ENCODE results near the gene LAIR1.
"Not testable (repeated sequence)": the region's sequence is repeated elsewhere in the genome, so short reads cannot be mapped to it uniquely, and the experiment has no call there.

Gene LAIR1

DNA sequence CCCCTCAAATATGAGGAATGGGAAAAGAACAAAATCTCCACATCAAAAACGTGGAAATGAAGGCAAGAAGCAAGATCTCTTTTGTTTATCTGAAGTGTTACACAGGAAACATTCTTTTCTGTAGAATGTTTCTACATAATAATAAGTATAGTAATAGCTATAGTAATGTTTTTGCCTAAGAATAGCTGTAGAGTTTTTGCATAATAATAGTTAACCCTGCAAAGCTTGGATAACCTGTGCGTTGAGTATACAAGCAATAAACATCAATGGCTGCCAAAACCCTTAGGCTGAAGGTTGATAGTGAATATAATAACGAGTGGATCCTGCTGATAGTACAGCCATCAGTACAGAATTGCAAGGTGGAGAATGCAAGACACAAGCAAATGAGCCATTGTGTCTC, 40.7 kb downstream of the LAIR1 start:
- H3K4me3 ChIP-seq = no peak overlapping the region
- H3K9ac ChIP-seq = no peak overlapping the region
- TF ChIP-seq Cebpa-rat (IDR thresholded peaks at IDR 0.05) = no peak
- H3K4me1 ChIP-seq = peaks cover 37% of the 10 kb centered on the region
- peaks cover 33% of the 10 kb centered on the region for H3K9me3 ChIP-seq
- no peak overlapping the region for H3K4me2 ChIP-seq
- H3K27ac ChIP-seq = no peak overlapping the region
- H4K20me1 ChIP-seq = no peaks in the 10 kb centered on the region
- H3K36me3 ChIP-seq = no peaks in the 10 kb centered on the region
- no peaks in the 10 kb centered on the region for H3K27me3 ChIP-seq

DNA sequence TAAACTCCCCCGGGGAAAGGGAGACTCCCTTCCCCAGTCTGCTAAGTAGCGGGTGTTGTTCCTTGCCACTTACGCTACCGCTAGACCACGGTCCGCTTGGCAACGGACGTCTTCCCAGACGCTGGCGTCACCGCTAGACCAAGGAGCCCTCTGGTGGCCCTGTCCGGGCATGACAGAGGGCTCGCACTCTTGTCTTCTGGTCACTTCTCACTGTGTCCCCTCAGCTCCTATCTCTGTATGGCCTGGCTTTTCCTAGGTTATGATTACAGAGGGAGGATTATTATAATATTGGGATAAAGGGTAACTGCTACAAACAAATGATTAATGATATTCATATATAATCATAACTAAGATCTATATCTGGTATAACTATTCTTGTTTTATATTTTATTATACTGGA, 41.8 kb downstream of the LAIR1 start:
- H3K4me2 ChIP-seq, H3K9ac ChIP-seq, H3K27ac ChIP-seq, H3K36me3 ChIP-seq, H3K4me3 ChIP-seq, H4K20me1 ChIP-seq, H3K27me3 ChIP-seq: not testable (repeated sequence)
- Histone ChIP-seq H3K9me3 (peaks cover 21% of the 10 kb centered on the region), H3K4me1 (peaks cover 34% of the 10 kb centered on the region)

DNA sequence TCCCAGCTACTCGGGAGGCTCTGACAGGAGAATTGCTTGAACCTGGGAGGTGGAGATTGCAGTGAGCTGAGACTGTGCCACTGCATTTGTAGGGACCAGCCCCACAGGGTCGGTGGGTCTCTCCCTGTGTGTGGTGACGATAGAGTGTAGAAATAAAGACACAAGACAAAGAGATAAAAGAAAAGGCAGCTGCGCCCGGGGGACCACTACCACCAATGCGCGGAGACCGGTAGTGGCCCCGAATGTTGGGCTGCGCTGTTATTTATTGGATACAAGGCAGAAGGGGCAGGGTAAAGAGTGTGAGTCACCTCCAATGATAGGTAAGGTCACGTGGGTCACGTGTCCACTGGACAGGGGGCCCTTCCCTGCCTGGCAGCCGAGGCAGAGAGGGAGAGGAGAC, 42.4 kb downstream of the LAIR1 start:
- not testable (repeated sequence) for H3K27ac ChIP-seq, H3K4me2 ChIP-seq, H3K36me3 ChIP-seq, H3K9ac ChIP-seq, H4K20me1 ChIP-seq, H3K27me3 ChIP-seq, H3K4me3 ChIP-seq
- peaks cover 31% of the 10 kb centered on the region for H3K4me1 ChIP-seq
- peaks cover 18% of the 10 kb centered on the region for H3K9me3 ChIP-seq

DNA sequence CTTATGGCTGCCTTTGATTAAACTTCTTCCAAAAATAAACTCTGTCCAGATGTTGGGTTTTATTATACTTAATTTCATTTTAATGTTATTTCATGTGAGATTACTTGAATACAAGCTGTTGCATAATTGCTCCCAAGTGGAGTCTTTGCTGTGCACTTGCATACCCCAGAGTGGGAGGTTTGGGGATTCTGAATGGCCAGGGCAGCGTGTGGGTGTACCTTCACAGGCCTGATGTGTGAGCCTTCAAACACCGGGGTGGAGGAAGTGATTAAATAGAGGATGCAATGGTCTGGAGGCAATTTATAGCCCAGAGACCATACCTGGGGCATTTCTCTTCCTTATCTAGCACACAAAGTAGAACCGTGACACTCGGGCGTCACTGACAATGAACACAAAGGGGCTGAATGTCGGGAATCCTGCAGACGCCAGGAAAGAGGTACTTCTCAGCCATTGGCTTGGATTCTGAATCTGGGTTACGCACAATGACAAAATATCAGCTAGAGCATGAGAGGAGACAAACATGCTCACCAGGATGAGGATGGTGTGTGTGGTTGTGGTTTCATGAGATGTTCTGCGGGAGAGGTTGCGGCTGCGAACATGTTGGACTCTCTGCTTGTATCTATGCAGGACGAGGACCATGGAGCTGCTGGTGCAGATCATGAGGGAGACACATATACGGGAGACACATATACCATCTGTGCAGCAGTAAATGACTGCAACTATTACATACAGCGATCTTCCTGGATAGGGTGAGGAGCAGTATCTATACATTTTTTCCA, 44.6 kb downstream of the LAIR1 start:
- H3K4me2 ChIP-seq = no peak overlapping the region
- no peak overlapping the region for H3K4me3 ChIP-seq
- H3K27me3 ChIP-seq = no peaks in the 10 kb centered on the region
- H4K20me1 ChIP-seq = no peaks in the 10 kb centered on the region
- H3K27ac ChIP-seq = no peak overlapping the region
- peaks cover 16% of the 10 kb centered on the region for H3K9me3 ChIP-seq
- H3K9ac ChIP-seq = no peak overlapping the region
- TF ChIP-seq Cebpa-rat (IDR thresholded peaks at IDR 0.05) = no peak
- no peaks in the 10 kb centered on the region for H3K36me3 ChIP-seq
- H3K4me1 ChIP-seq = peaks cover 11% of the 10 kb centered on the region

DNA sequence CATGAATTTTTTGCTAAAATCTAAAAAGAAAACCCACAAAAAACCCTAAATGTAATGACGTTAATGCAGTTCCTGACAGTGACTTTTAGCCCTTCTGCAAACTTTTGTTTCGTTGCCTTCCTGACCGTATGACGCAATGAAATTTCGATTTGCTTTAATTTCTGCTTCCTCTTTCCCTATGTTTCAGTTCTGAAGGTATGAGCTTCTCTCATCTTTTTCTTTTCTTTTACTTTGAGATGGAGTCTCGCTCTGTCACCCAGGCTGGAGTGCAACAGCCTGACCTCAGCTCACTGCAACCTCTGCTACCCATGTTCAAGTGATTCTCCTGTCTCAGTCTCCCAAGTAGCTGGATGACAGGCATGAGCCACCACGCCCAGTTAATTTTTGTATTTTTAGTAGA, 45.7 kb downstream of the LAIR1 start:
- Histone ChIP-seq H4K20me1 (no peaks in the 10 kb centered on the region), H3K9me3 (peaks cover 16% of the 10 kb centered on the region), H3K9ac (no peak overlapping the region), H3K27me3 (no peaks in the 10 kb centered on the region), H3K36me3 (no peaks in the 10 kb centered on the region), H3K27ac (no peak overlapping the region), H3K4me3 (no peak overlapping the region), H3K4me2 (no peak overlapping the region; the same call in 1 of the 2 replicates), H3K4me1 (peaks cover 6% of the 10 kb centered on the region; the same call in 1 of the 2 replicates)
- TF ChIP-seq Cebpa-rat (IDR thresholded peaks at IDR 0.05) = peak; percentile 39; the same call in 1 of the 2 replicates

DNA sequence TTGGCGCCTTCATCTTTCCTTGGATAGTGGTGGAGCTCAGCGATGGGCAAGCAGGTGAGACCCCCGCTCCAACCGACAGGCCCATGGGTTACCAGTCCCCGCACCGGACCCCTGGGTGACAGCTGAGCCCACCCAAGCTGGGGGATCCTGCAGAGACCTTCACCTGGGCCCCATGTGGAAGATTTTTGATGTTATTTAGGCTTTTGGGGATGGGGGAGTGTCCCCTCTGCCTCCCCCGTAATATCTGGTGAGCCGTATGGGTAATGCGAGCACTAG, 46.8 kb downstream of the LAIR1 start:
- H3K4me1 ChIP-seq = peaks cover 10% of the 10 kb centered on the region
- no peaks in the 10 kb centered on the region for H3K27me3 ChIP-seq
- peaks cover 16% of the 10 kb centered on the region for H3K9me3 ChIP-seq
- no peak overlapping the region for H3K4me2 ChIP-seq
- H3K27ac ChIP-seq = no peak overlapping the region
- no peaks in the 10 kb centered on the region for H3K36me3 ChIP-seq
- no peak overlapping the region for H3K4me3 ChIP-seq
- no peak overlapping the region for H3K9ac ChIP-seq
- no peaks in the 10 kb centered on the region for H4K20me1 ChIP-seq
- TF ChIP-seq Cebpa-rat (IDR thresholded peaks at IDR 0.05) = no peak

DNA sequence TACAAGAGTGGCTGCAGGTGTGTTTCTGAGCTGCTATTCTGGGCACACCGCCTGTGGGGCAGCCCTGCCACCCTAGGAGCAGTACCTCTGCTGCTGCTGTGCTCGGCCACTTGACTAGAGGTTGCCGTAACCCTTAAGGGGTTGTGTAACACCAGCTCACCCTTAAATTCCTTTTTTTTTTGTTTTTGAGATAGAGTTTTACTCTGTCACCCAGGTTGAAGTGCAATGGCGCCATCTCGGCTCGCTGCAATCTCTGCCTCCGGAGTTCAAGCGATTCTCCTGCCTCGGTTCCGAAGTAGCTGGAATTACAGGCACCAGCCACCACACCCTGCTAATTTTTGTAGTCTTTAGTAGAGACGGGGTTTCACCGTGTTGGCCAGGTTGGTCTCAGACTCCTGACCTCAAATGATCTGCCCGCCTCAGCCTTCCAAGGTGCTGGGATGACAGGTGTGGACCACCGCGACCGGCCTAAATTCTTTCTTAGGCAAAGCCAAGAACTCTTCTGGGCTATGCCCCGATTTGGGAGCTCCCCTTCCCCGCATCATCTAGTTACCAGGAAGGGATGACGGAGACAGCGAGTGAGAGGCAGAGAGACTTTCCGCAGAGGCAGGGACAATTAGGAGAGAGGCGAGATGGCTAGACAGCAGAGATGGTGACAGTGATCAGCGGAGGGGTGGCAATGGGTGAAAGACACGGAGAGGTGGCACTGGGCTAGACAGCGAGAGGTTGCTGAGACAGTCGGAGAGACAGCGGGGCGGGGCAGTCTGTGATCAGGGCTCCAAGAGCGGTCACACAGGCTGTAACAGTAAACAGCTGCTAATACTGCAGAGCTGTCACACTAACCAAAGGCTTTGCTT, 47.4 kb downstream of the LAIR1 start:
- Histone ChIP-seq H4K20me1 (no peaks in the 10 kb centered on the region), H3K27me3 (no peaks in the 10 kb centered on the region), H3K9ac (no peak overlapping the region), H3K4me3 (no peak overlapping the region), H3K4me2 (no peak overlapping the region), H3K36me3 (no peaks in the 10 kb centered on the region), H3K4me1 (peaks cover 16% of the 10 kb centered on the region), H3K9me3 (peaks cover 15% of the 10 kb centered on the region), H3K27ac (no peak overlapping the region)
- TF ChIP-seq Cebpa-rat (IDR thresholded peaks at IDR 0.05) = no peak

DNA sequence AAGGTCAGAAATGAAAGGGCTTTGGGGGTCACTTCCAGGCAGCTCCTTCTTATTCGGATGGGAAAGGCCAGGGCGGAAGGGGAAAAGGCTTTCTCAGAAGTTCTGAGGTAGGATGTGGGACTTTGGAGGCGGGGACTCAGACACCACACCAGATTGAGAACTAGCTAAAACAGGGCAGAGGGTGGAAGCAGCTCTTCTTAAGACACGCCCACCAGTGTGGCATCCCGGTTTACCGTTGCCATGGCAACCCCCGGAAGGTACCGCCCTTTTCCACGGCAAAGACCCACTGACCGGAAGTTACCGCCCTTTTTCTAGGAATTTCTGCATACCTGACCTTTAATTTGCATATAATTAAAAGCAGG, 48.0 kb downstream of the LAIR1 start:
- Histone ChIP-seq H3K4me2 (no peak overlapping the region), H3K4me3 (no peak overlapping the region), H3K9ac (no peak overlapping the region), H4K20me1 (no peaks in the 10 kb centered on the region), H3K27ac (no peak overlapping the region), H3K4me1 (peaks cover 20% of the 10 kb centered on the region), H3K36me3 (no peaks in the 10 kb centered on the region), H3K27me3 (no peaks in the 10 kb centered on the region), H3K9me3 (peaks cover 9% of the 10 kb centered on the region; the same call in 1 of the 2 replicates)
- no peak for TF ChIP-seq Cebpa-rat (IDR thresholded peaks at IDR 0.05)

DNA sequence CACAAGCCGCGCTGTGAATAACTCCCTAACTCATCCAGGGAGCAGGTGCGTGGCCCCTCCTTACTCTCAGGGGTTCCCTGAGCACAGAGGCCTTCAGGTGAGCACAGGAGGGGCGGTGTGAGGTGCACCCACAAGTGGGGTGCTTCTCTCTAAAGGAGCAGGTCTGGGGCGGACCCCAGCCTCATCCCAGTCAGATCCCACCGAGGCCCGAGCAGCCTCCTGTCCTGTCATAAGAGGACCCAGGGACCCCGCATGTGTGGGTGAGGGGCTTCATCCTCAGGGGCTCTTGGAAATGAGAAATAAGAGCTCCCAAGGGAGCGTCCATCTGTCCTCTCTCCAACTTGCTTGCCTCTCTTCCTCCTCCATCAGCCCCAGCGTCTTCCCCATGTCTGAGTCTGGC, 48.8 kb downstream of the LAIR1 start:
- Histone ChIP-seq H3K4me3 (no peak overlapping the region), H3K9ac (no peak overlapping the region), H3K9me3 (peaks cover 1% of the 10 kb centered on the region; the same call in 1 of the 2 replicates), H3K27me3 (no peaks in the 10 kb centered on the region), H4K20me1 (no peaks in the 10 kb centered on the region), H3K4me2 (no peak overlapping the region), H3K4me1 (peaks cover 20% of the 10 kb centered on the region), H3K27ac (no peak overlapping the region), H3K36me3 (no peaks in the 10 kb centered on the region)
- TF ChIP-seq Cebpa-rat (IDR thresholded peaks at IDR 0.05) = no peak
